ENCODE data around the gene UBE2C.
"Not testable (repeated sequence)": the region's sequence is repeated elsewhere in the genome, so short reads cannot be mapped to it uniquely, and the experiment has no call there.

UBE2C gene

GRCh38 chr20:45797955-45798354, 14.5 kb upstream of the UBE2C start:
- not testable (repeated sequence) for DNase-seq

- DNase-seq = peak in 15 of 56 donors; percentile 3 to 64 (median 13)
These were observed 13.4 kb upstream of the UBE2C start for GRCh38 chr20:45798935-45799642.

GRCh38 chr20:45801851-45802250, 10.6 kb upstream of the UBE2C start:
- no peak for DNase-seq

GRCh38 chr20:45810191-45810970, 2.1 kb upstream of the UBE2C start:
- DNase-seq = no peak

- DNase-seq = no peak
These were observed 529 bp downstream of the UBE2C start for GRCh38 chr20:45813006-45813340.

- no peak for DNase-seq
These were observed 1.0 kb downstream of the UBE2C start for GRCh38 chr20:45813489-45813888.

- DNase-seq = no peak
These were observed 1.9 kb downstream of the UBE2C start for GRCh38 chr20:45814314-45814713.

- no peak for DNase-seq
These were observed 4.5 kb downstream of the UBE2C start for GRCh38 chr20:45816951-45817350.

GRCh38 chr20:45817376-45818194, 5.1 kb downstream of the UBE2C start:
- DNase-seq = no peak

- no peak for DNase-seq
These were observed 5.8 kb downstream of the UBE2C start for GRCh38 chr20:45818239-45818638.

GRCh38 chr20:45819466-45819865, 7.0 kb downstream of the UBE2C start:
- DNase-seq = no peak

- DNase-seq = no peak
These were observed 9.5 kb downstream of the UBE2C start for GRCh38 chr20:45821947-45822346.

- DNase-seq = peak in 3 of 56 donors; percentile 6 to 17 (median 8)
These were observed 10.4 kb downstream of the UBE2C start for GRCh38 chr20:45822857-45823256.

GRCh38 chr20:45823949-45824835, 11.7 kb downstream of the UBE2C start:
- DNase-seq = peak in 4 of 56 donors; percentile 15 to 29 (median 18)

GRCh38 chr20:45826381-45827019, 14.1 kb downstream of the UBE2C start:
- peak in 5 of 56 donors; percentile 3 to 69 (median 17) for DNase-seq

- no peak for DNase-seq
These were observed 14.7 kb downstream of the UBE2C start, which contains the start of gene TNNC2 for GRCh38 chr20:45827030-45827652. Gene TNNC2, minus strand, starts transcription at chr20:45827312. Its CDS starts 64 bp downstream, at chr20:45827248.

- no peak for DNase-seq
These were observed 15.3 kb downstream of the UBE2C start for GRCh38 chr20:45827712-45828111.

- DNase-seq = no peak
These were observed 16.1 kb downstream of the UBE2C start for GRCh38 chr20:45828589-45828988.

GRCh38 chr20:45829673-45830106, 17.2 kb downstream of the UBE2C start:
- DNase-seq = not testable (repeated sequence)

- DNase-seq = no peak
These were observed 20.2 kb downstream of the UBE2C start for GRCh38 chr20:45832619-45833018.
